ENCODE results near the gene NID1.
A peak's percentile ranks its signal among the peaks of the same experiment; 100 is the strongest.
"Not testable (repeated sequence)": the region's sequence is repeated elsewhere in the genome, so short reads cannot be mapped to it uniquely, and the experiment has no call there.

Gene NID1

DNA sequence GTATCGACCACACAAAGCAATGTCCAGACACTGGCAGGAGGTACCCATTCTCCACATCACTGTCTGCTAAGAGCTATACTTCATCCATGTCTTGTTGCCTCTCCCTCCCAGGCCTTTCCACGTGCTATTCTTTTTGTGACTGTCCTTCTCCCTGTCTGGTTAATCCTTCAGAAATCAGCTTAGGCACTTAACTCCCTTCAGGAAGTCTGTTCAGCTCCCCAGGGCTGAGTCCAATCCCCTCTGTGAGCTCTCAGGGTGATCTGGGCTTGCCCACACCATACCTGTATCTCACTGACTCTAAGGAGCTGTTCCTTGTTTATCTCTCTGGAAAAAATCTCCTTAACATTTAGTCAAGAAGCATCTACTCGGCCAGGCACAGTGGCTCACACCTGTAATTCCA, 69.4 kb downstream of the NID1 start:
- no peak for DNase-seq

DNA sequence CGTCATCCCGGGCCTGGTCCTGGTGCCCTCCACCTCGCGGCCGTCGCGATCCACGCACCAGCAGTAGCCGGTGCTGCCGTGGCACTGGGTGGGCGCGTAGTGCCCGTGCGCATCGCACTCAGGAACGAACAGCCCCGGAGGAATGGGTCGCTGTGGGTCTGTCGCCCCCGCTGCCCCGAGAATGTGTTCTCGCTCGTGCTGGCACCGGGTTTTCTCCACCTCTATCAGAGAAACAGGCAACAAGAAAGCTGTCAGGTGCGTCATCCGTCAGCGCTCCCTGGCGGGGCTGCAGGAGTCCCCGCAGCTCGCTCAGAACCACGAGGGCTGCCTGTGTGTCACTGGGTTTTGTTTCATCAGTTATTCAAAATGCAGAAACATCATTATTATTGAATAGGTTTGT, 71.2 kb downstream of the NID1 start:
- no peak for DNase-seq

DNA sequence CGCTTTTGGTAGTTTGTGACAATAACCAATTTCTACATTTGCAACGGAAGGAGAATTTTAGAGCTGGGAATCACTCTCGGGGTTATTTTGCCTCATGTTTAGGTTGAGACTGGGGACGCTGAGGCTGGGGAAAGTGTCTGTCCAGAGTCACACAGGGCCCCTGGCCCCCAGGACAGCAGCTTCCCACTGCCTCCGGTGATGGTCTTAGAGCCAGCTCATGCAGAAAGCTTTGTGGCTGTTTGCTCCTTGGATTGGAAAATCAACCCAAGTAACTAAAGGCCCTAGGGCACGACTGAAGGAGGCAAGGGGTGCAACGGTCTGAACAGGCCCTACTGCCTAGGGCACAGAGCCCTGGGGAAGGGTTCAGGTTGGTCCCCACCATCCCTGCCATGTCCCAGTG, 72.0 kb downstream of the NID1 start:
- DNase-seq: no peak

DNA sequence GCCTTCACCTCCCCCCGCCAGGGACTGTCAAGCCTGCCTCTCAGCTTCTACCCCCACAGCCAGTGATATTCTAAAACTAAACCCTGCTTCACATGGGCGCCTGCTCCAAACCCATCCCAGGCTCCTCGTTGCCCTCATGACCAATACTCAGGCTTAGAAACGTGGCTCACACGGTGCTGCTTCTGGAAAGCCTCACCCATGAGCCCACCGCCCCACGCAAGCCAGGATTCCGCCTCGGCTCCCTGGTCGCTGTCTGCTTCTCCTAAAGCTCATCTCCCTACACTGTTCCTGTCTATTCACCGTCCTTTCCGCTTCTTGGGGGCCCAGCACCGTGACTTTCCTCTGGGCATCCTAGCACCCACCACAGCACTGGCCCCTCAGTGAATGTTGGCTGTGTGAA, 72.5 kb downstream of the NID1 start:
- no peak for DNase-seq

DNA sequence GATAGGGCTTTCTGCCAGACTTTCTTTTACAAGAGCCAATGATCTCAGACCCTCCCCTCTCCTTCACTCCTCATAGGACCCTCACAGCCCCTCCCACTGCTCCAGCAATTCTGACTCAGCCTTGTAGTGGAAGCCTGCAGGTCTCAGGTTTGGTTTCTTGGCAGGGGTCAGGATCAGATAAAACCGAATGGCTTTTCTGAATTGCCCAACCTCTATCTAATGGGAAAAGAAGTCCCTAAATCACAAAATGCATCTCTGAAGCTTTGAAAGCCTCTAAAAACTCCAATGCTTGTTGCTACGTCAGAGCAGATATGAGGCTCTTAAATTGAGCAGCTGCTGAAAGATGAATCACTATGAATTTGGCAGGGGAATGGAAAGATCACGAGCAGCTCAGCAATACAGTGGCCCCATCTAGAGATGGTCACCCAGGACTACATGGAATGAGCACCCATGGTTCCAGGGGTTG, 74.5 kb downstream of the NID1 start:
- DNase-seq: no peak

DNA sequence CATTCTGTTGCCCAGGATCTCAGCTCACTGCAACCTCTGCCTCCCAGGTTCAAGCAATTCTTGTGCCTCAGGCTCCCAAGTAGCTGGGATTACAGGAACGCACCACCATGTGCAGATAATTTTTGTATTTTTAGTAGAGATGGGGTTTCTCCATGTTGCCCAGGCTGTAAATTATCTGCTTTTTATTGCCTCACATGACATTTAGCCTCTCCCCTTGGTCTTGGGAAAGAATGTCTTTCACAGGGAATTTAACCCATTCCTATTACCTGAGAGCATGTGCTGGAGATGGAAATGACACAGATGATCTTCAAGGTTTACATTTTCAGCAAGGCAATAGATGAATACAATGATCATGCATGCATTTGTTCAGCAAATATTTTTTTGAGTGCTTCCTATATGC, 75.8 kb downstream of the NID1 start:
- no peak for DNase-seq

DNA sequence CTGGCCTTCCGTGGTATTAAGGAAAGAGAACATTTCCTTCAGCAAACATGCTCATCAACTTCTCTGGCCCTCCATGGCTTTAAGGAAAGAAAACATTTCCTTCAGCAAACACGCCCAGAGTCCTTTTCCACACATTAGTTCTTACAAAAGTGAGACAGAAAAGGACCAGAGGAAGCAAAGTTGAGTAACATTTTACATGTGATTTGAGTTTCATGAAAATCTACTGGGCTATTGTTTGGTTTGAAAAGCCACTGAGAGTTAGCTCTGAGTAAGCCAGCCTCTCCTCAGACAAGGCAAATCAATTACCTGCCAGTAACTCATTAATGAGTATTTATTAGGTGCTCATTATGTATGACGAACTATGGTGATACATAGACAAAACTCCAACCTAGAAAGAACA, 78.0 kb downstream of the NID1 start:
- DNase-seq: no peak

DNA sequence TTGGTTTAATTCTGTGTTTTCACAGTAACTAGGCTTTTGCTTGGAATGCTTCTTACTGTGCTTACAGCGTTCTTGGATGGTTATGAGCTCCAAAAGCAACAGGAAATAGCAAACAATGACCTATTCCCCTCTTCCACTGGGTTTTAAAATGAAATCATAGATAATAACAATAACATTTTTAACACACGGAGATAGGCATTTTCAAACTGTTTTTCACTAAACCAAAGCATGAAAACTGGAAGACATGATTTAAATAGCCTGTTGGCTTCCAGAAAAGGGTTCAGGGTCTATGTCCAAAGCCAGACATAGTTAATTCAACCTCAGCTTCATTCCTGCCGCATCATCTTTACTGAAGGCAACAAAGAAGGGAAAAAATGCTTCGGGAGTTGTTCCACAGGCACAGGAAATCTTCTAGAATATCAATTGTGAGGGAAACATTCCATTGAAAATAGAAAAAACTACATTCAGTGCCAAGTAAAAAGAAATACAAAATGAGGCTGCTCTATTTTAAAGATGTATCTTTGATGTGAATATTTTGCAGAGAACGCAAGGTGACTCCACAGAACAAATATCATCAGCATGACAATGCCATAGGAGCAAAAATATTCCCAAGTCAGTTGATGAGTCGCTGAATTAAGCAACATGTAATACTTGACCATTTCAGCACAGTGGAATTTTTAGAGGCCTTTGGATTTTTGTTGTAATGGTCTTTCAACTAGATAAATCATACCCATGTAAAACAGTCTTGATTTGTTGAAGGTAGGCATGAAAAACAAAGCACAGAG, 80.7 kb downstream of the NID1 start:
- DNase-seq: no peak

DNA sequence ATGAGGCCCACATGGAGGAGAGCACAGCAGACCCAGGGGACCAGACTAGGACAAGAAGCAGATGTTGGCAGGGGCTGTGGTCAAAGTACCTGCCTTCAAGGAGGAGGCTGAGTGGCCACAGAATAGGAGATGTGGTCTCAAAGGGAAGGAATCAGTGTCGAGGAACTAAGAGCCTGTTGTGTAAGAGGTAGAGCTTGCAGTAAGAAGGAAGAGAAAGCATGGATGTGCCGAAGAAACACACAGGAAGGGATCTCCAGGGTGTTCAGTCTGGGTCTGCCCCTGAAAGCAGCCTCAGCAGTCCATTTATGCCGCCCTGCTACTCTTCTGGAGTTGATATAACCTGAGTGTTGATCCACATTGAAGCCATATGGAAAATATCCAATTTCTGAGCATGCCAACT, 83.9 kb downstream of the NID1 start:
- no peak for DNase-seq

DNA sequence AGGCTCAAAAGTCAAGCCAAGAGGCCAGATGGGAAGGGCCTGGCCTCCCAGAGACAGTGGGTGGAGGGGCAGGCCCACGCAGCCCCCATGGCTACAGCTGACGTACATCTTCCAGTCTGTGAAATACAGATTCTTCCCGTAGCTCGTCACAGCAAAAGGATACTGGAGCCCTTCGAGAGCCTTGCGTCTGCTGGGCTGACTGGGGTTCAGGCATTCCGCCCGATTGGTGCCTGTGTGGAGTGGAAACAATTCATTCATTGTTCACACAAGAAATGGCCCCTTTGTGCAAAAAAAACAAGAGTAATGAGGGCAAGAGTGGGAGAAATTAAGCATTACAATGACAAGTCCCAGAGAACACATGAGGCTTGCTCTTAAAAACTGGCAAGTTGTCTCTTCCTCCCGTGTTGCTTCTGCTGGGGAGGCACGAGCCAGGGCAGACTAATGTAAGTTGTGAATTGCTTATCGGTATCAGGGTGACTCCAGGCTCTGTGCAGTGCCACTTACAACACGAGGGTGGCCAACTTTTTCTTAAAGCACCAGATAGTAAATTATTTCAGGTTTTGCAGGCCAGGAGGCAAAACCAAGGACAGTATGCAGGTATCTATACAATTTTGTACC, 85.1 kb downstream of the NID1 start:
- DNase-seq: no peak

DNA sequence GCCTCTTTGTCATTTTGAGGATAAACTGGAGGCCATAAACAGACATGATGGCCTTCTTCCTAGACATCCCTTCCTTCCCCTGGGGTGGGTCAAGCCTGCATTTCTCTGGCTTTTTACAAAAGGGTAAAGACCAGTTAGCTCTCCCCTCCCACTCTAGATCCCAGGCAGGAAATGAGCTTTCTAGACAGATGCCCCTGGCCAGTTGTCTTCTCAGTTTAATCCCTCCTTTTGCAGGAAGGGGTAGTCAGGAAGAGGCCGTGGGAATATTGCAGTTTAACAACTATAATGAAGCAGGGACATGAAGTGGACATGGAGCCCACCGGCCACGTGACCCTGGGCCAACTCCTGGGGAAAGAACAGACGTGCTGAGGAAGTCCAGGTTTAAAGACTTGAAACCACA, 85.7 kb downstream of the NID1 start:
- DNase-seq: no peak

DNA sequence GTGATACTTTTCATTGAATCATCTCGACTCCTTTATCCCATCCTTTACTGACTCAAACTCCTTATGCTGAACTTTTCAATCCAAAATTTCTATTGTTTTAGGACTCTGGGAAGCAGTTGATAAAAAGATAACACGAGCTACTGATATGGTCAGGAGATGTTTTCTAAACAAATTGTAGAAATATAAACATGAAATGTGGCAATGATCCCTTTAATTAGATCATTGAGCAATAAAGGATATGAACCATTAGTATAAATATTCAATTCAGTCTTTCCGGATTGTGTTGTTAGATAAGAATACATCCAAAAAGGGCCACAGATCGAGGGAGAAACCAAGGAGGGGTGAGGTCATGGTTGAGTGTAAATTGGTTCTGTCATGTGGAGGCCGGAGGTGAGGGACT, 88.4 kb downstream of the NID1 start:
- DNase-seq: no peak

DNA sequence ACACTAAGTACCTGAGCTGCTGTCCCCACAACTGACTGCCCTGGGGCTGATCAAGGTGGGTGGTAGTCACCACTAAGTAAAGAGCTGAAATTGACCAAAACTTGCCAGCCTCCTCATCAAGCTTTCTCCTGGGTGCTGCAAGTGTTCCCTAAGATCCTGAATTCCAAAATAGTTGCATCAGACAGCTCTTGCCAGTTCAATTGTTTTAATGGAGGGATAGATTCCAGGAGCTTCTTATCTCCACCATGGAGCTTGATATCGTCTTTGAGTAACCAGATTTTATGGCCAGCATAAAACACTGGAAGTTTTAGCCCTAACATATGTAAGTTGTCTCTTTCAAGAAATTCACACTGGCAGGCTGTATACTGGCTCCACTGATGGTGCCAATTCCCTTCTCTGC, 90.3 kb downstream of the NID1 start:
- no peak for DNase-seq

DNA sequence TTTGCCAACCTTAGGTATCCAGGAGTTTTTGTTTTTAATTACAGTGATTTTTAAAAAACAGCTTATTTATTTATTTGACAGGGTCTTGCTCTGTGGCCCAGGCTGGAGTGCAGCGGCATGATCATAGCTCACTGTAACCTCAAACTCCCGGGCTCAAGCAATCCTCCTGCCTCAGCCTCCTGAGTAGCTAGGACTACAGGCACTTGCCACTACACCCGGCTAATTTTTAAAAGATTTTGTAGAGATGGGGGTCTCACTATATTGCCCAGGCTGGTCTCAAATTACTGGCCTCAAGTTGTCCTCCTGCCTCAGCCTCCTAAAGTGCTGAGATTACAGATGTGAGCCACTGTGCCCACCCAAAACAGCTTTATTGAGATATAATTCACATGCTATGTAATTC, 92.2 kb downstream of the NID1 start:
- DNase-seq: not testable (repeated sequence)

DNA sequence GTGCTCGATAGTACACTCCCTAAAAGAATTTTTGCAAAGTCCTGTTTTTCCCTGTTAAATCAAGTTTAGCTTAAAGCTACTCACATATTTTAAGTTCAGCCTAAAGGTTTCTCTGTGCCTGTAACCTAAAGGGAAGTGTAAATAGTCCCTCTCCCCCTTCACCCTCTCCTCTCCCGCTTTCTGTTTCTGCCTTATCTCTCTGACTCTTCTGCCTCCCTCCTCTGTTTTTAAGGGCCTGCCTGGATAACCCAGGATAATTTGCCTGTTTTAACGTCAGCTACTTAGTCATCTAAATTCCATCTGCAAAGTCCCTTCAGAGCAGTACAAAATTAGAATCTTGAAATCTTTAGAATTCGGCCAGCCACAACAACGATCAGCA, 92.6 kb downstream of the NID1 start:
- no peak for DNase-seq

DNA sequence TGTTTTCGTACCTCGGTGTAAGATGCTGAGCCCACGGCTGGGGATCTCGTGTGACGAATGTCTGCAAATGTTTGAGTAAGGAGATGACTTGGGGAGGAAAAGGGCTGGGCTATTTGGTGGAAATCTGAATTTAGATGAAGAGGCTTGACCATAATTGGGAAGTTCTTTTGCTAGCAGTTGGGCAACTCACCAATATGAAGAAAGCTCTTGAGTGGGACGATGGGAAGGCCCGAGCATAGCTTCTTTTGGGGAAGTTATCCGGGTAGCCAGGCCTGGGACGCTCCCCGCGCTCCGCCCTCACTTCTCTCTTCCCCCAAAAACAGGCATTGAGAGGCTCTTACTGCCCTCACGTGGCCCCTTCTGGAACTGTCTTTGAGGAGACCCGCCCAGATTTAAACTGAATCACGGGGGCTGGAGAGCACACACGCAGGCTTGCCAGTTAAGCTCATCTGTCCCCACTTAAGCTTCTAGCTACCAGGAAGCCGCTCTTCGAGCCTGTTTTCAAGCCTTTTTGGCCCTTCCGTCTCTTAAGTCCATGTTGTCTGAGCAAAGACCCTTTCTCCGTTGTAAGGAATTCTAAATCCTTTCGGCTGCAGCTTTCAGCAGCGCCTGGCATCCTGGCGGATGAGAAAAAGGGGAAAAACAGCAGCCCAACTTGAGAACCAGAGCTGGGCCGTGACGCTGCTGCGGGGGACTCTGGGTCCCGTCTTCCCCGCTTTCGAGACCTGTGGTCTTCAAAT, 93.1 kb downstream of the NID1 start:
- peak; percentile 93 for DNase-seq

DNA sequence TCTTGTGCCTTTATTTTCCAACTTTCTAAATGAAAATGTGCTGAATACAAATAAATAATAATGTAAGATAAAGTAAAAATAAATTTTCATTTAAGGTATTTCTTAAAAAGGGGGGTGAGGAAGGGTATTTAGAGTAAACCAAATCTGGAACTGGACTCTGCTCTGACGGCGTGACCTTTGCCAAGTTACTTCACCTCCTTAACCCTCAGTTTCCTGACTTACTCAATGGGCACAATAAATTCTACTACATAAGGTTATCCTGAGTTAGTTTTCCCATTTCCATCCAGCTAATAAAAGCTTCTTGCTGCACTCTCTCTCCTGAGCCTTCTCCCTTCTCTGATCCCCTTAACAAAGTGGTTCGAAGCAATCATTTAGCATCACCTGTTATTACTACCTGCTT, 93.9 kb downstream of the NID1 start:
- no peak for DNase-seq

DNA sequence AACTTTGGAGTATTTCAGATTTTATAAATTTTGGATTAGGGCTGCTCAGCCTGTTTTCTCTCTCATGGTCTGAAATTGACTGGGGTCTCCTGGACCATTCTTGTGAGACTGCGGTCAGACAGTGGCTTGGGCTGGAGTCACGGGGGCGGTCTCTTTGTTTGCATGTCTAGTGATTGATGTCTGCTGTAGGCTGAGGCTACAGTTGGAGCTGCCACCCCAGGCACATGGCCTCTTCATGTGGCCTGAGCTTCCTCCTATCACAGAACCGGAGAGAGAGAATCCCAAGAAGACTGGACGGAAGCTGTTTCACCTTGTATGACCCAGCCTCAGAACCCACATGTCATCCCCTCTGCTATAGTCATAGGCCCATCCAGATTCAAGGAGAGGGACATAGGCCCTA, 96.1 kb downstream of the NID1 start:
- DNase-seq: no peak

DNA sequence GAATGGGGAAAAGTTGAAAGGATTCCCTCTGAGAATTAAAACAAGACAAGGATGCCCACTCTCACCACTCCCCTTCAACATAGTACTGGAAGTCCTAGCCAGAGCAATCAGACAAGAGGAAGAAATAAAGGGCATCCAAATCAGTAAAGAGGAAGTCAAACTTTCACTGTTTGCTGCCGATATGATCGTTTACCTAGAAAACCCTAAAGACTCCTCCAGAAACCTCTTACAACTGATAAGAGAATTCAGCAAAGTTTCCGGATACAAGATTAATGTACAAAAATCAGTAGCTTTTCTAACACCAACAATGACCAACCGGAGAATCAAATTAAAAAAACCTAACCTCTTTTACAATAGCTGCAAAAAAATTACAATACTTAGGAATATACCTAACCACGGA, 98.8 kb downstream of the NID1 start:
- DNase-seq: not testable (repeated sequence)

DNA sequence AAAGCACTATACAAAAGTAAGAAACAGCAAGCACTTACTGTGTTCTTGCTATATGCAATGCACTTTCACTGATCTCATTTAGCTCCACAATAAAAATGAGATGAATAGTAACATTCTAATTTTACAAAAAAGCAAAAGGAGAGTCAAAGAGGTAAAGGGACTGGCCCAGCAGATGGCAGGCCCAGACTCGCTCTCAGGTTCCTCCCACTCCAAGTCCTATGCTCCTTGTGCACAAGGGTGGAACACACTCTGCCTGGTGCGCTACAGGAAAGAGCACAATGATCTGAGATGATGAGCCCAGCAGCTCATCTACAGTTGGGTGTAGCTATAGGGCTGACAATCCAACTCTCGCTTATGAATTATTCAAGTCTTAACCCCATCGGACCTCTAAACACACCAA, 104.1 kb downstream of the NID1 start:
- no peak for DNase-seq

DNA sequence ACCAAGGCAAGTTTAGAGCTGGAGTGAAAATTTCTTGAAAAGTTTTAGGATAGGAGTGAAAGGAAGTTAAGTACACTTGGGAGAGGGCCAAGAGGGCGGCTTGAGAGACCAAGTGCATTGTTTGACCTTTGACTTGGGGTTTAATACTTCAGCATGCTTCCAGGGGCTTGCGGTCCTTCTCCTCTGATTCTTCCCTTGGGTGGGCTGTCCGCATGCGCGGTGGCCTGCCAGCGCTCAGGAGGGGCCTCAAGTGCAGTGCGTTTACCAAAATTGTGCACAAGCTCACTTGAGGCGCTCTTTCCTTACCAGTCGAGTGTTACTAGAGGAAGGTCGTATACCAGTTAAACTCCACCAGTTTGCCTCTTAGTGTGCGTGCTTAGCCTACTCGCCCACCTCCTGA, 106.9 kb downstream of the NID1 start:
- no peak for DNase-seq

DNA sequence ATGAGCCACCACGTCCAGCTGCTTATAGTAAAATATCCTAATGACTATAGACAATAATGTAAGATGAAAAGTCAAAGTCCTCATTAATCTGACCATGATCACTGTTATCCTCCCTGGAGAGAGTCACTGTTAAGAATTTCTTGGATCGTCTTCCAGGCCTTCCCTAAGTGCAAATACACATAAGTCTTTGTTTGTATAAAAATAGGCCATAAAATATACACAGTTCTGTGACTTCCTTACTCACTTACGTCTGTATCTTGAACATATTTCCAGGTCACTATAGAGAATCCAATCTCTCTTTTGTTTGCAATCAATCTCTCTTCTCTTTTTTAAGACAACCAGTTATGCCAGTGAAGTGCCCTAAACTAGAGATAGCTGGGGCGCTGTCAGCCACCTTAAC, 109.1 kb downstream of the NID1 start:
- no peak for DNase-seq

DNA sequence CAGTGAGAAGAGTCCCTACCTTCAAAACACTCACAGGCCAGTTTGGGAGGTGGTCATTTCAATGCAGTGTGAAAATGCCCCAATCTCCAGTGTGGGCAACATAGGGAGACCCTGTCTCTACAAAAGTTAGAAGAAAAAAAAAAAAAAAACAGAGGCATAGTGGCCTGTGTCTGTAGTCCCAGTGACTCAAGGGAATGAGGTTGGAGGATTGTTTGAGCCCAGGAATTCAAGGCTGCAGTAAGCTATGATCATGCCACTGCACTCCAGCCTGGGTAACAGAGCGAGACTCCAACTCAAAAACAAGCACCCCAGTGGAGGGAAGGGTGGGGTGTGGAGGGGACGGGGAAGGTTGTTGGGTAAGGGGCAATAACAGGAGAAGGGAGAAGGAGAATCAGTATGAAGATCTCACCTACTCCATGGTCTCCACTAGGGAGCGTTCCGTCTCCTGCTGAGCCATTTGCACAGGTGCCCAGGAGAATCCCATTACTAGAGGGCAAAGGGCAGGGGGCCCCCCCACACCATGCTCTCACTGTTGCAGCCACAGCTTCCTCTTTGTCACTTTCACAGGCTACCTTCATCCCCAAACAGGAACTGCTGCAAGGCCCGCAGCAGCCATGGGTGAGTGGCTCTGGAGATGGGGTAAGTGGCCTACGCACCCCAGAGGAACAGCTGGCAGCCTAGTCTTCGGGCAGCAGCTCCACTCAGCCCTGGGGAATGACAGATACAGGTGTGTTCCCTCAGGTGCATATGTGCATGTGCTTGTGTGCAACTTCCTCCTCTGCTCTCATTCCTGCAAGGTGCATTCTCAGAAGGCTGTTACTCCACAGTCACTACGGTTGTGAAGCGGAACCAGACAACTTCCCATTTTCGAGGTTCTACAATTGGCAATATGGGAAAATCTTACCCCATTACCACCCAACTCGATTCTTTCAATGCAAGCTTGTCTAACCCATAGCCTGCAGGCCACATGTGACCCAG, 110.3 kb downstream of the NID1 start:
- DNase-seq: peak; percentile 47

Measured in stimulated activated CD8-positive, alpha-beta memory T cell treated with anti-CD3 and anti-CD28 coated beads, Interleukin-4, amount 100 ng/mL, for 48 hours (primary cell).